Myocyte (in vitro differentiated cells): ENCODE data around the gene C1QTNF1. TPM values are rescaled to one million over a fixed set of nuclear protein-coding genes. Genes with fewer than 3 reads are reported as not detected.

Experiments
- DNase-seq: peaks from one replicate; pipeline ENCODE4 v3.0.0-alpha.2; 2012; ENCODE audit warnings: low read depth
- total RNA-seq: library from RNA; depleted of rRNA; stranded (reverse); fragments of >200 nt; gene quantifications from 2 replicates; pipeline ENCODE4 v1.2.3, GENCODE V29; 2014

Gene C1QTNF1
- total RNA-seq, 1 donor from 2014 or later: 1.9 TPM

- peak; percentile 44 for DNase-seq
These were observed 14.7 kb downstream of the C1QTNF1 start for GRCh38 chr17:79038545-79039135.

DNA sequence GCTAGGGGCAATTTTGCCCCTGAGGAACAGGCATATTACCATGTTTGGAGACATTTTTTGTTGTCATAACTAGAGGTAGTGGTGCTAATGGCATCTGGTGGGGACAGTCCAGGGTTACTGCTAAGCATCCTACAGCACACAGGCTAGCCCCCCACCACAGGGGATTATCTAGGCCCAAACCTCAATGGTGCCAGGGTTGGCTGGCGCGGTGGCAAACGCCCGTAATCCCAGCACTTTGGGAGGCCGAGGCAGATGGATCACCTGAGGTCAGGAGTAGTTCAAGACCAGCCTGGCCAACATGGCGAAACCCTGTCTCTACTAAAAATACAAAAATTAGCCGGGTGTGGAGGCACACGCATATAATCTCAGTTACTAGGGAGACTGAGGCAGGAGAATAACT is 15.2 kb downstream of the C1QTNF1 start:
- DNase-seq: no peak

DNA sequence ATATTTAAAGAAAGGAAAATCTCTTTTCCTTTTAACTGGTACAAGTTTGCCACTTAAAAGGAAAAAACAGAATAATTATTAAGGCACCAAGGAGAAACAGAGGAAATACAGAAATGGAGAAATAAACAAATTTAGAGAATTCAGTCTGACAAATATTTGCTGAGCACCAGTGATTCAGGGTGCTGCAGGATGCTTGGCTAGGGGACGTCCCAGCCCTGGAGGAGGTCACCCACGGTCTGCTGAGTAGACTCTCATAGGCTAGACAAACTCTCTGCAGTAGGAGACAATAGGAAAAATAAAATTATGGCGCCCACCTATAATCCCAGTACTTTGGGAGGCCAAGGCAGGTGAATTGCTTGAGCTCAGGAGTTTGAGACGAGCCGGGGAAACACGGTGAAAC is 15.9 kb downstream of the C1QTNF1 start:
- no peak for DNase-seq

DNA sequence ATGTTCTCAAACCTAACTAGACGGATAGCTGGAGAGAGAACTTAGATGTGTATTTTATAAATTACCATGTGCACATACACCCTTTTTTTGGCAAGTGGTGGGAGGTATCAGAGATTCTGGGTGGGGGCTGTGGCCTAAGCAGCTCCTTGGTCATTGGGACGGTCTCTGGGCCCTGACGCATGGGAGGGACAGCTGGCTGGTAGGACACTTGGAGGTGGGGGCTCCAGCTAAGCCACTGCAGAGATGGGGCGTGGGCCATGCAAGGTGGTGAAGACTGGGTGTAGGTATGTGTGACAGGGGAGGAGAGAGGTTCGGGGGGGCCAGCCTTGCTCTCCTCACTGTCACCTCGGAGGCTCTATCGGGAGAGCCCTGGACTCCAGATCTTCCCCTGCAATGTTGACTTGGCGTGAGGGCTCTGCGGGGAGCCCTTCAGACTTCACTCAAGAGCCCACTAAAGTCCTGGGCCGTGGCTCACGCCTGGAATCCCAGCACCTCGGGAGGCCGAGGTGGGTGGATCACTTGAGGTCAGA is 17.1 kb downstream of the C1QTNF1 start:
- no peak for DNase-seq

DNA sequence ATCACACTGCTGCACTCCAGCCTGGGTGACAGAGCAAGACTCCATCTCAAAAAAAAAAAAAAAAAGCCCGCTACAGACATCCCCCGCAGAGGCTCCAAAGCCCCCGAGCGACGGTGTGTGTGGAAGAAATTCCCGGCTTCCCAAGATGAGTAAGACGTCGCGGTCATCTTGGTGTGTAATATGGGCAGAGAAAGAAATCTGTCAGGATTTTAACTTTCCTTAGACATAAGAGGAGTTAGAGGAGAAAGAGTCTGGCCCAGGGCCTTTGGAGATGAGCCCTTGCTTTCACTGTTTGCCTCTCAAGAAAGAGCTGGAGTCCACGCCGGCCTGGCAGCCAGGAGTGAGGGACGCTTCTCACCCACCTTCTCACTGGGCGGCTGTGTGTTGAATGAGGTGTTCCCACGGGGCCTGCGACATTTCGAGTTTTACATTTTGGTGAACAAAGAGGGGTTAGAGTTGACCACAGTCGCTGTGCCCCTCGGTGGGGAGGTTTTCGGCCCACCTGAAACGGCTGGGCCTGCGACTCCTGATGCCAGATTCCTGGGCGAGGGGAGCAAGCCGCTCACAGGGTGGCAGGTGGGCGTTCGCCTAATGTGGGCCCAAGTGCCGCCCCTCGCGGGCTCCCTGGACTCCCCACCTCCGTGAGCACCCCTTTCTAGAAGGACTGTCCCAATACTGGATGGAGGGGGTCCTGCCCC is 17.9 kb downstream of the C1QTNF1 start:
- DNase-seq: no peak

GRCh38 chr17:79042421-79043190 is 18.6 kb downstream of the C1QTNF1 start:
- peak; percentile 59 for DNase-seq

- no peak for DNase-seq
These were observed 19.4 kb downstream of the C1QTNF1 start for GRCh38 chr17:79043191-79043930.

GRCh38 chr17:79043931-79044320 is 20.0 kb downstream of the C1QTNF1 start:
- DNase-seq: no peak

GRCh38 chr17:79044462-79044861 is 20.5 kb downstream of the C1QTNF1 start:
- no peak for DNase-seq

DNA sequence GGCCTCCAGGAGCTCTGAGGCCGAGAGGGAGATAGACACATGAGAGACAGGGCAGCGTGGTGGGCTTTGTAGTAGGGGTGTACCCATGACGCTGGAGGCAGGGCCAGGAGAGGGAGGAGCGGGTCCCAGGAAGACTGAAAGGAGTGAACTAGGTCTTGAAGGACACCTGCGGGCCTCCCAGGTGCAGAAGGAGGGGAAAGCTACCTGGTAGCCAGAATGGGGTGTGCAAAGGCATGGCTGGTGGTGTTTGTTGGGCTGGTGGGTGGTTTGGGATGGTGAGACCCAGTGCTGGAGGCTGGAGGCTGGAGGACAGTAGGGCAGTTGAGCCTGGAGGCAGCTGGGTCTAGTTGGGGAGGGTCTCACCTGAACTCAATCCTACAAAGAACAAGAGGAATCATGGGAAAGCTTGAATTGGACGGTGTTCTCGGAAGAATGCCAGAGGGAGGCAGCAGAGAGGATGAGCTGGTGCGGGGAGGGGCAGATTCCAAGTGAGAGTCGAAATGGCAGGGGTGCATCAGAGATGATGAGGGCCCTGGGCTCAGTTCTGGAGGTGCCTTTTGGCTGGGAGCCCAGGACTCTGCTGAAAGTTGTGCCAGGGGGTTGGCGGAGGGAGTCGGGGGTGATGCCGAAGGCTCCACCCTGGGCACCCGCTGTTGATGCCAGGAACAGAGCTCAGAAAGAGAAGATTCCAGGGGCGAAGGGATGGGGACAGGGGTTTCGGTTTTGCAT is 21.2 kb downstream of the C1QTNF1 start:
- no peak for DNase-seq

DNA sequence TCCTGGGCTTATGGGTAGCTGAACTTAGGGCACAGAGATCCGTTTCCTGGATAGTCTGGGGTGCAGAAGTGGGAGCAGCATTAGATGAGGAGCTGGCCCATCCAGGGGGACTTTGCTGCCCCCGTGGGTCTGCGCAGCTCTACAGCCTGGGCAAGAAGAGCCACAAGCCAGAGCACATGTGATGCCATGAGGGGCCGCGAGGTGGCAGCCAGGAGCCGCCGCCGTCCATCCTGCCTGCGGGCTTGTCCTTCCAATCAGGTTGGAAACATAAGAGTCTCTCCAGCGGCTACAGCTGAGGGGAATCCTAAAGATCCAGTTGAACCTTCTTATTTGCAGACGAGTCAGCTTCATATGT is 21.9 kb downstream of the C1QTNF1 start:
- DNase-seq: peak; percentile 75

DNA sequence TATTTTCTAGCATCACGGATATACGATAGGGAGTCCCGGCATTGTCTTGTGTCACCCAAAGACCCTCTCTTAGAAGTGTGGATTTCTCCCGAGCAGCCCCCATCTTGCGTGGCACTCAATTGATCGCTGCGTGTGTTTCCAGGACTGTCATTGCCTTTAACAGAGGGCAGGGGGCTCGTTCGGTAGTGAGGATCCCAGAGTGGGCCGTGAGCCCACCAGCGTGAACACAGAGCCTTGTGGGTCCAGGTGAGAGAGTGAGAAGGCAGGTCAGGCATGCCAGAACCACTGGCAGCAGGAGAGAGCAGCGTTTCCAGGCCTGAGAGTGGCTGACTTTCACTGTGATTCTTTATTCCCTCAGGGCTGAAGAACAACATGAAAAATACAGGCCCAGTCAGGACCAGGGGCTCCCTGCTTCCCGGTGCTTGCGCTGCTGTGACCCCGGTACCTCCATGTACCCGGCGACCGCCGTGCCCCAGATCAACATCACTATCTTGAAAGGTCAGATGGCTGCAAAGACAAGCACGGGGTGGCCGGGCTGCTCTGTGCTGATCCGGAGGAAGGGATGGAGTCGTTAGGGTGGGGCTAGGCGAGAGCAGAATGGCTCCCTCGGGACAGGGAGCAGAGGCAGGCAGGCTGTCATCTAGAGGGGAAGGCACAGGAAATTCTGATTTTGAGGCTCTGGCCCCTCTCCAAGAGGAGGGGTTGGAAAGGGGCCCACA is 22.4 kb downstream of the C1QTNF1 start:
- DNase-seq: no peak

- DNase-seq: no peak
These were observed 22.9 kb downstream of the C1QTNF1 start for GRCh38 chr17:79046916-79047280.

DNA sequence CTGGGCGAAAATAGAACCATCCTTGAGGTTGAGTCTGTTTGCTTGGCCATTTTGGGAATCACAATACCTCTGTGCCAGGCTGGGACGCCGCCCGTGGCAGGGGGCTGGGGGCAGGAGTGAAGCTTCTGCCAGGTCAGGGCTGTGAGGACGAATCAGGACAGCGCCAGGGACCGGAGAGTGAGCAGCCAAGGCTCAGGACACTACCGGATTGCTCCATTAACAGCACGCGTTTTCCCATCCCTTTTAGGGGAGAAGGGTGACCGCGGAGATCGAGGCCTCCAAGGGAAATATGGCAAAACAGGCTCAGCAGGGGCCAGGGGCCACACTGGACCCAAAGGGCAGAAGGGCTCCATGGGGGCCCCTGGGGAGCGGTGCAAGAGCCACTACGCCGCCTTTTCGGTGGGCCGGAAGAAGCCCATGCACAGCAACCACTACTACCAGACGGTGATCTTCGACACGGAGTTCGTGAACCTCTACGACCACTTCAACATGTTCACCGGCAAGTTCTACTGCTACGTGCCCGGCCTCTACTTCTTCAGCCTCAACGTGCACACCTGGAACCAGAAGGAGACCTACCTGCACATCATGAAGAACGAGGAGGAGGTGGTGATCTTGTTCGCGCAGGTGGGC is 23.4 kb downstream of the C1QTNF1 start:
- DNase-seq: no peak

- peak; percentile 60 for DNase-seq
These were observed 24.2 kb downstream of the C1QTNF1 start for GRCh38 chr17:79047923-79048825.

DNA sequence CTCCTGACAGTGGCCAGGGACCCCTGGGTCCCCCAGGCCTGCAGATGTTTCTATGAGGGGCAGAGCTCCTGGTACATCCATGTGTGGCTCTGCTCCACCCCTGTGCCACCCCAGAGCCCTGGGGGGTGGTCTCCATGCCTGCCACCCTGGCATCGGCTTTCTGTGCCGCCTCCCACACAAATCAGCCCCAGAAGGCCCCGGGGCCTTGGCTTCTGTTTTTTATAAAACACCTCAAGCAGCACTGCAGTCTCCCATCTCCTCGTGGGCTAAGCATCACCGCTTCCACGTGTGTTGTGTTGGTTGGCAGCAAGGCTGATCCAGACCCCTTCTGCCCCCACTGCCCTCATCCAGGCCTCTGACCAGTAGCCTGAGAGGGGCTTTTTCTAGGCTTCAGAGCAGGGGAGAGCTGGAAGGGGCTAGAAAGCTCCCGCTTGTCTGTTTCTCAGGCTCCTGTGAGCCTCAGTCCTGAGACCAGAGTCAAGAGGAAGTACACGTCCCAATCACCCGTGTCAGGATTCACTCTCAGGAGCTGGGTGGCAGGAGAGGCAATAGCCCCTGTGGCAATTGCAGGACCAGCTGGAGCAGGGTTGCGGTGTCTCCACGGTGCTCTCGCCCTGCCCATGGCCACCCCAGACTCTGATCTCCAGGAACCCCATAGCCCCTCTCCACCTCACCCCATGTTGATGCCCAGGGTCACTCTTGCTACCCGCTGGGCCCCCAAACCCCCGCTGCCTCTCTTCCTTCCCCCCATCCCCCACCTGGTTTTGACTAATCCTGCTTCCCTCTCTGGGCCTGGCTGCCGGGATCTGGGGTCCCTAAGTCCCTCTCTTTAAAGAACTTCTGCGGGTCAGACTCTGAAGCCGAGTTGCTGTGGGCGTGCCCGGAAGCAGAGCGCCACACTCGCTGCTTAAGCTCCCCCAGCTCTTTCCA is 25.1 kb downstream of the C1QTNF1 start:
- no peak for DNase-seq

DNA sequence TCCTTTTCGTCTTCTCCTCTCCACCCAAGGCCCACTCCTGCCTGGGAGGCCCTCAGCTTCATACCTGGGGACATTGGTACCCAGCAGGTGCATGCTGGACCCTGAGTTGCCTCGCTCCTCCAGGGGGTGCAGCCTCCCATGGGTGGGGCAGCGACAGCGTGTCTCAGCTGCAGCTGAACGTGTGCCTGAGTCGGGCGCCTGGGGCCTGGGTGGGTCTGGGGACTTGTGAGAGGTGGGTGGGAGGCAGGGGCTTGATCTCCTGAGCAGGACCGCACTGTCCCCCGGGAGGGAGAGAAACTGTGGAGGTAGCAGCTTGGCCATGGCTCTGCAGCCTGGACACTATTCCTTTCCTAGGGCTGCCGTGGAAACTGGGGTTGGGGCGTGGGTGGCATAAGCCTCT is 25.9 kb downstream of the C1QTNF1 start:
- no peak for DNase-seq

DNA sequence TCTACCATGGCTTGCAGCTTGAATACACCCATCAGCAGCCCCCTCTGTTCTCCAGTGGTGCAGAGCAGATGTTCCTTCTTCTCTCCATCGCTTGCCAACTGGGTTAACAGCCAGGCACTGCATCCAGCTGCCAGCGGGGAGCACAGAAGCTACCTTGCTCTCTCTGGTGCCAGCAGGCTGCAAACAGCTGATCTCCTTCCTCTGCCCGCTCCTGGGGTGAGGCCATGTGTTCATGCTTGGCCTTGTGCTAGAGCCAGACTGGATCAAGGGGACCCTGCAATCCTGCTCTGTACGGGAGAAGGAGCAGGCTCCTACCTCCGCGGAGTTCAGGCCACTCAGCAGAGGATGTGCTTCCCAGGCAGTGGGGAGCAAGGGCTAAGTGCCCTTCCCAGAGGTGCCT is 26.6 kb downstream of the C1QTNF1 start:
- DNase-seq: peak; percentile 37
